Stimulated activated CD8-positive, alpha-beta memory T cell treated with anti-CD3 and anti-CD28 coated beads, Interleukin-7, amount 100 ng/mL, for 24 hours (primary cell): Measurements from ENCODE around the gene ABCB8.
A peak's percentile ranks its signal among the peaks of the same experiment; 100 is the strongest.
"Not testable (repeated sequence)": the region's sequence is repeated elsewhere in the genome, so short reads cannot be mapped to it uniquely, and the experiment has no call there.

Source experiments
- DNase-seq: peaks from one replicate; pipeline ENCODE4 v3.0.0-alpha.2; 2020; ENCODE audit warnings: low read depth

Gene ABCB8

DNA sequence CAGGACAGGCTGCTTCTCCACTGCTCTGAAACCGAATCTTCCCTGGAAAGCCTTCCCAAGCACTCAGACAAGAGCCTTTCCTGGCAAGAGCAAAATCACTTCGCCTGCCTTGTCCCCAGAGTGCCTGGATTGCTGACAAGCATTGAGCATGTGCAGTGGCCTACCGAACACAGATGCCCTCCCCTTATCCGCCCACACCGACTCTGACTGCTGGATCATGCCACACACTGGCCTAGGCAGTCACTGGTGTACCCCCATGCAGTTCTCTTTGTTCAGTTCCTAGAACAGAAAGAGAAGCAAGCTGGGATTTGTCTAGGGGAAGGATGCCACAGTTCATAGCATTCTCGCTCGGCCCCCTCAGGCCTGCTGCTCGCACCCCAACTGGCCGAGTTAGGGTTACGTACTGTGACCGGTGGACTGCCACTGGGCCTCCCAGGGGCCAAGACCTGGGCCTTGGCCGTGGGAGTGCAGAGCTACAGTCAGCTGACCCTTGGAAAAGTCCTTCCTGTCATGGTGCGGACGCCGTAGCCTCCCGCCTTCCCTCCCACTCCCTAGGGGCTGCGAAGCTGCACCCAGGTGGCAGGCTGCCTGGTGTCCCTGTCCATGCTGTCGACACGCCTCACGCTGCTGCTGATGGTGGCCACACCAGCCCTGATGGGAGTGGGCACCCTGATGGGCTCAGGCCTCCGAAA, 6.9 kb downstream of the ABCB8 start:
- DNase-seq: no peak

DNA sequence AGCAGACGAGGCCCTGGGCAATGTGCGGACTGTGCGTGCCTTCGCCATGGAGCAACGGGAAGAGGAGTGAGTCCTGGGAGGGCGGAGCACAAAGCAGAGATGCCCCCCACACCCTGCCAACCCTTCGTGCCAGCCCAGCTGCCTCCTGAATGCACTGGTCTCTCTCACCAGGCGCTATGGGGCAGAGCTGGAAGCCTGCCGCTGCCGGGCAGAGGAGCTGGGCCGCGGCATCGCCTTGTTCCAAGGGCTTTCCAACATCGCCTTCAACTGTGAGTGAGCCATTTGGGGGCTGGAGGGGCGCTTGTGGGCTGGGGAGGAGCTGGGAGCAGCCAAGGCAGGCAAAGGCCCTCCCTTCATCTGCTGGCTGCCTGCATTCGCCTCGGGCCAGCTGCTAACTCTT, 7.7 kb downstream of the ABCB8 start:
- no peak for DNase-seq

DNA sequence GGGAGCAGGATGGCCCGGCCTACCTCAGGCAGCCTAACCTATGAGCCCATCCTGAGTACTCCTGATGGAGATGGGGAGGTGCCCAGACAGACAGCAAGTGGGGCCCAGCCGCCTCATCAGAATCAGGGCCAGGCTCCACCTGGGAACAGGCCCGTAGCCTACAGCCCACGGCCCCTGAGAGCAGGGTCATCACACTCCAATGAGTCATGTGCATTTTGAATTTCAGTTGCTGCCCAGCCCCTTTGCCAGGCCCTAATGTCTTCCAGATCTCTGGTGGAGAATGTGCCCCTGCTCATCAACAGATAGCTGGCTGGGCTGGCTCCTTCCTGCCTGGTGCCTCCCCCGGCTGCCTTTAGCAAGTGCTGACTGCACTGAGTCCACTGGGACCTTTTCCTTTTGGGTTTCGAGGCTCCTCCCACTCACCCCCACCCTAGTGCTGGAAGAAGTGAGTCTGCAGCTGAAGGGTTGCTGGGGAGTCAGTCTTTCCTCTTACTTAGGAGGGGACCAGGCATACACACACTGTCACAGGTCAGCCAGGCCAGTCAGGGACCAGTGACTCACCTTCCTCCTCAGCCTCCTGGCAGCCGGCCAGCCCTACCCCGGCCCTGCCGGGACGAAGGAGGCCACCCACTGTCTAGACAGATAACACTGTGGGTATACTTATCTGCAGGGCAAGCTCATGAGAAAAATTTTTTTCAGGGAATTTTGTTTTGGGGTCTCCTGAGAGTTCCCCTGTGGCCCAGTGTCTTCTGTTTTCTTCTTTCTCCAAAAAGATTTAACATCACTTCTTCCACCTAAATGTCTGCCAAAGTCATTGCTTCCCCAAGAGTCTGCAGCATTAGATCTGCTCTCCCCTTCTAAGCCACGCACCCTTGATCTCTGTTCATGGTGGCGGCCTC, 10.9 kb downstream of the ABCB8 start:
- DNase-seq: peak; percentile 61

DNA sequence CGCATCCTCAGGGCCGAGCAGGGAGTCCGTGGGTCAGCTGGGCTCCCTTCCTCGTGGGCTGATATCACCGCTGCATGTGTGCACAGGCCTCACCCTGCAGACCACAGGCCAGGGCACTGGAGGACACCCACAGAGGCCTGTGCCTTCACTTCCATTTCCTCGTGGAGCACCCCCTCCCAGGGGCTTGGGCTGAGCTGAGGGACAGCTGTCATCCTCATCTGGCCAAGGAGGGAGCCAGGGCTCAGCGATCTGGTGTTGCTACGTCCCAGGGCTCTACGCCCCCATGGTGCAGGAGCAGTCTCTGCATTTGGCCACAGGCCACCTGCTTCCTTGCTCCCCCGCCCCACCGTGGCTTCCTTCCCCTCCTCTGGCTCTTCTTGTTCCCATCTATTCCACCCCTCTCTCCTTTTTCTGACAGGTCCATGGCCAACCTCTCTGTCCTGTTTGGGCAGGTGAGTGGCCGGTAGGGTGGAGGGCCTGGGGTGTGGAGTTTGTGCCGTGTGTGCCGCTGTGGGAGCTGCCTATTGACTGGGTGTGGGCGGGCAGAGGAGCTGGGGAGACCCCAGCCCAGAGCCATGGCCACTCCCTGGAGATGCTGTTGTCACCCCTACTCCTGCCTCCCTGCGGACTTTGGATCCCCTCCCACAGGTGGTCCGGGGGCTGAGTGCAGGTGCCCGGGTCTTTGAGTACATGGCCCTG, 11.7 kb downstream of the ABCB8 start:
- no peak for DNase-seq

DNA sequence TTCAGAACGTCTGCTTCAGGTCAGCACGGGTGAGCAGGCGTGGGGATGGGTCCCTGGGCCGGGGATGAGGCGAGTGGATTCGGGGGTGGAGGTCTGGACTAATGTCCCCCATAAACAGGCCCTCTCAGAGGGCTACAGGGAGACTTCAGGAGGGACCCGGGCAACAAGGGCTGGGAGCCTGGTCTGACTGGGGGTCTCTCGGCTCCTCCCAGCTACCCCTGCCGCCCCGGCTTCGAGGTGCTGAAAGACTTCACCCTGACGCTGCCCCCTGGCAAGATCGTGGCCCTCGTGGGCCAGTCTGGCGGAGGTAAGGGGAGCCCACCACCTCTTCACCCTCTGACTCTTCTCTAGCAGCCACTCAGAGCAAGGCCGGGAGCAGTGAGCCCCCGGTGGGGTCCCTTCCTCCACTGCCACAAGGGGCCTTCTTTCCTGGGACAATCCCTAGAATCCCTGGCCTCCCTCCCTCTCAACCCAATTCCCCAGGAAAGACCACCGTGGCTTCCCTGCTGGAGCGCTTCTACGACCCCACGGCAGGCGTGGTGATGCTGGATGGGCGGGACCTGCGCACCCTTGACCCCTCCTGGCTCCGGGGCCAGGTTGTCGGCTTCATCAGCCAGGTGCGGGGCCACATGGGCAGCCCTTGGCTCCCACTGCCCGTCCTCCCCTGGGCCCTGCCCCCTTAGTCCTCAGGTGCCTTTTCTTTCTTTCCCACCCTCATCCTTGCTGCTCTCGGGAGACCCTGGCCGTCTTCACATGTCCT, 12.5 kb downstream of the ABCB8 start:
- DNase-seq: no peak

DNA sequence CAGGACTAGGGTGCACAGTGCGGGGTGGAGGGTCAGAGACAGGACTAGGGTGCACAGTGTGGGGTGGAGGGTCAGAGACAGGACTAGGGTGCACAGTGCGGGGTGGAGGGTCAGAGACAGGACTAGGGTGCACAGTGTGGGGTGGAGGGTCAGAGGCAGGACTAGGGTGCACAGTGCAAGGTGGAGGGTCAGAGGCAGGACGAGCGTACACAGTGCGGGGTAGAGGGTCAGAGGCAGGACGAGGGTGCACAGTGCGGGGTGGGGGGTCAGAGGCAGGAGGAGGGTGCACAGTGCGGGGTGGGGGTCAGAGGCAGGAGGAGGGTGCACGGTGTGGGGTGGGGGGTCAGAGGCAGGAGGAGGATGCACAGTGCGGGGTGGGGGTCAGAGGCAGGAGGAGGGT, 15.2 kb downstream of the ABCB8 start:
- not testable (repeated sequence) for DNase-seq

DNA sequence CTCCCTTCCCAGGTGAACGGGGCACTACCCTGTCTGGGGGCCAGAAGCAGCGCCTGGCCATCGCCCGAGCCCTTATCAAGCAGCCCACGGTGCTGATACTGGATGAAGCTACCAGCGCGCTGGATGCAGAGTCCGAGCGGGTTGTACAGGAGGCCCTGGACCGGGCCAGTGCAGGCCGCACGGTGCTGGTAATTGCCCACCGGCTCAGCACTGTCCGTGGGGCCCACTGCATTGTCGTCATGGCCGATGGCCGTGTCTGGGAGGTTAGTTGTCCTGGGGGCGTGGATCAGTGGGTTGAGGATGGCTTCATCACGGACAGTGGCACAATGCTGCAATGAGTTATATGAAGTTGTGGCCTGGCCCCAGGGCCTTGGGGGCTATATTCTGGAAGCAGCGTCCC, 15.7 kb downstream of the ABCB8 start:
- DNase-seq: no peak

DNA sequence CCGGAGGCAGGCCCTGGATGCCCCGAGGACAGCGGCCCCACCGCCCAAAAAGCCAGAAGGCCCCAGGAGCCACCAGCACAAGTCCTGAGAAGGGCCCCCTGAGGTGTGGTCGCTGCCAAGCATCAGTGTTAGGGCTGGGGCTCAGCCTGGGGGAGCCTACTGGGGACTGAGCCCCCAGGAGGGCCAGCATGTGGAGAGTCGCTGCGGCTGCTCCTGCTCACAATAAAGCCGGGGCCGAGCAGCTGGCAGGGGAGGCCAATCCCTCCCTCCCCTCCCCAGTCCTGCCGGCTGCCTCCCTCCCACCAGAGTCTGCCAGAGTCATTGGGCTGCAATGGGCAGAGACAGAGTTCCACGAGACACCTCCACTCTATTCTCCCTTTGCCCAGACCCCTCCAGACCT, 17.0 kb downstream of the ABCB8 start:
- DNase-seq: no peak

DNA sequence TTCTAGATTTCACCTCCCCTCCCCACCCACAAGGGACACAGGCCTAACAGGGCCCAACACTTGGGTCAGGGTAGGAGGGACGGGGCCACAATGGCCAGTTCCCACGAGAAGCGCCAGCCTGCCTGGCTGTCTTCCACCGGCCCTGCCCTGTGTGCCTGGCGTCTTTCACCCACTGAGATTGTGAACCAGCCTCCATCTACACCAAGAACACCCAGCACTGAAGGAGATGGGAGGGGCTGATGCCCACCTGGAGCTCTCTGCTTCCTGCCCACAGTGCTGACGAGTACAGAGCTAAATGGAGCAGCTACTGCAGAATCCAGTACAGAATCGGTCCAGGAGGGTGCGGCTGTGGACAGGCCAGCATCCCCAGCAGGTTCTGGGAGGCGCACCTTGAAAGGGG, 17.7 kb downstream of the ABCB8 start:
- no peak for DNase-seq

DNA sequence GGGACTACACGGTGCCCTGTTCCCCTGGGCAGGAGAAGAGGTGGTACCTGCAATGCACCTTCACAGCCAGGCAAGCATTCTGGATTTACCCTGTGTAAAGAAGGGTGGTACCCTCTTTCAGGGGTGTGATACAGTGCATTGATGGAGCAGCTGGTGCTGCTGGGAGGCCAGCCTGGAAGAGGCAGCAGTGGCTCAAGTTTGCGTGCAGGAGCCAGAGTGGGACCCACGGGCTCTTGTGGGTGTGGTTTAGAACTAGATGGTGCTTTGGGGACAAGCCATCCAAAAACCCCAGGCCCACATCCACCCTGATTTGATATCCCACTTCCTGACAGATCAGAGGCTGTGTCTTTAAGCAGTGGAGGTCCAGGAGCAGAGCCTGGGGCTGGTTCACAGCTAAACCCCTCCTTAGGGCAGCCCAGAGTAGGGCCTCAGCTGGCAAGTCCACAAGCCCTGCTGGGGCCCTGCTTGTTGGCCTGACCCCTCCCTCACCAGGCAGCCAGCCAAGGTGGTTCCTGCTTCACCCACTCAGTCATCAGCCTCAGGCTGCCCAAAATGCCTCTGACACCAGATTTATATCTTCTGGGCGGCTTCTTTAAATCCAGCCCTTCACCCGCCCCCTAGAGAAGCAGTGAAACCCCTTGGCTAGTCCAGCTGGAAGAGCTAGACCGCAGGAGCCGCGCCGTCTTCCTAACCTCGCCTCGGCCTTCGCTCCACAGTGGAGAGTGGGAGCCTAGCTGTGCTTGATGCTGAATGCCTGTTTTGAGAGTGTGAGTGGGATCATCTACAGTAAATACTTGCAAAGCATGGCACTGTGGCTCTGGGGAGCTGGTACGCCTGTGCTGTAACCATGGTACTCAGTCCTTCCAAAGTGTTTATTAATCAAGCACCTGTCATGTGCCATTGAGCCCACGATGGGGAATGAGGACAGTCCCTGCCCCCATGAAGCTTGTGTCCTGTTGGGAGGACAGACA, 18.6 kb downstream of the ABCB8 start:
- no peak for DNase-seq

DNA sequence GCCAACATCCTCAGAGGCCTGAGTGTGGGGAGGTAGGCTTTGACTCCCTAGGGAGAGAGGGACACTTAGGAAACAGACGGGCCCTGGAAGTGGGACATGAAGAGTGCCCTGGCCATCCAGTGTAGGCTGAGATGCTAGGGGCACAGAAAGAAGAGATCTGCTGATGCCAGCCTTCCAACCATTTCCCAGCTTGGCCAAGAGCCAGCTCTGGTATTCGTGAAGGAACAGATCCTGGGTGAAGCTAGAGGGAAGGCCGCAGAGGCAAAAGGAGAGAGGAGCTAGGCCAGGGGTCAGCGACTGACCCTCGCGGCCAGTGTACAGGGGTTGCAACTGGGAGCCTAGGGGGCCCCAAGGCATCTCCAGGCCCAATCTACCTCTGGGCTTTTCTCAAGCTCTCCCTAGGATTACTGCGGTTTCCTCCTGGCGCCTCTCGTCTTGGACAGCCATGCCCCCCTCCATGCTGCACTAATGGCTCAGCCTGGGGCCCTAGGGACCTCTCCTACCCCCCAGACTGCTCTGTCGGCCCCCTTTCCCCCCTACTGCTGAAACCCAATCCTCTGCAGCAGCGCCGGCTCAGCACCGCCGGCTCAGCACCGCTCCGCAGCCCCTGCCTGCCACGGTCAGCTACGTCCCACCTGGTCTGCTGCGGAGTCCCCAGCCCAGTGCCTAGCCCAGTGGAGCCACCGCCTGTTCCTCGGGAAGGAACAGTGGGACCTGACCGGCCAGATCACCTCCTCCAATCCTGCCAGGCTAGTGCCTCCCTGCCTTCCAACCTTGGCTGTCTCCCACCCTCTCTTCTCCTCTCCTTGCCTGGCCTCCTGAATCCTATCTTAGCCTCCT, 19.9 kb downstream of the ABCB8 start, which contains the start of gene ASIC3:
Gene ASIC3, plus strand, starts transcription at position 556 of the 840 bp plus-strand sequence. CDS start 355 bp downstream, outside the sequence.
- no peak for DNase-seq

DNA sequence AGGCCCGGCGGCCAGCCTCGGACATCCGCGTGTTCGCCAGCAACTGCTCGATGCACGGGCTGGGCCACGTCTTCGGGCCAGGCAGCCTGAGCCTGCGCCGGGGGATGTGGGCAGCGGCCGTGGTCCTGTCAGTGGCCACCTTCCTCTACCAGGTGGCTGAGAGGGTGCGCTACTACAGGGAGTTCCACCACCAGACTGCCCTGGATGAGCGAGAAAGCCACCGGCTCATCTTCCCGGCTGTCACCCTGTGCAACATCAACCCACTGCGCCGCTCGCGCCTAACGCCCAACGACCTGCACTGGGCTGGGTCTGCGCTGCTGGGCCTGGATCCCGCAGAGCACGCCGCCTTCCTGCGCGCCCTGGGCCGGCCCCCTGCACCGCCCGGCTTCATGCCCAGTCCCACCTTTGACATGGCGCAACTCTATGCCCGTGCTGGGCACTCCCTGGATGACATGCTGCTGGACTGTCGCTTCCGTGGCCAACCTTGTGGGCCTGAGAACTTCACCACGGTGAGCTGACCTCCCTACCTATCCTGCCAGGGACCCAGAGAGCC, 20.7 kb downstream of the ABCB8 start:
- DNase-seq: no peak

DNA sequence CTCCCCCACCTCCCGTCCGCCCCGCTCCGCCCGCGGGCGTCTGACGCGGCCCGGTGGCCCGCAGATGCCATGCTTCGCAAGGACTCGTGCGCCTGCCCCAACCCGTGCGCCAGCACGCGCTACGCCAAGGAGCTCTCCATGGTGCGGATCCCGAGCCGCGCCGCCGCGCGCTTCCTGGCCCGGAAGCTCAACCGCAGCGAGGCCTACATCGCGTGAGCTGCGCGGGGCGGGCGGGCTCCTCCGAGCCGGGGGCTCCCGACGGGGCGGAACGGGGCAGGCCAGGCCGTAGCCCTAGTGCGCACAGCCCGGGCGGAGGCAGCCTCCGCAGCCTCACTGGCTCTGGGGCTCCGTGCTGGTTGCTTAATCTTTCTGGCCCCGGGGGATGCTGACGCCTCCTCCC, 22.9 kb downstream of the ABCB8 start:
- no peak for DNase-seq

DNA sequence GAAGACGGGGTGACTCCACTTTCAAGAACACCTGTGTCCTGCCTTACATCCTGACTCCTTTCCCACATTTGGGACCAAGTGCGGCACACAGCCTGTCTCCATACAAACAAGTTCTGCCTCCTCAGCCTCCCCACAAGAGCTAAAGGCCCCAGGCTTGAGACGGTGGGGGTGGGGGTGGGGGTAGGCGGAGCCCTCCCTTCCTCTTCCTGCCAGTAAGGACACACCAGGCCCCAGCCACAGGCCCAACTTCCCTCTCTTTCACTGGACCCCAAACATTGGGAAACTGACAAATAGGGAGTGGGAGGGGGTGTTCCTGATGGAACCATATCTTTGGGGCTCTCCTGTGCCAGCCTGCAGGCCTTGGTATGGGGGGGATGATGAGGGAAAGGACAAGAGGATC, 24.8 kb downstream of the ABCB8 start:
- no peak for DNase-seq

DNA sequence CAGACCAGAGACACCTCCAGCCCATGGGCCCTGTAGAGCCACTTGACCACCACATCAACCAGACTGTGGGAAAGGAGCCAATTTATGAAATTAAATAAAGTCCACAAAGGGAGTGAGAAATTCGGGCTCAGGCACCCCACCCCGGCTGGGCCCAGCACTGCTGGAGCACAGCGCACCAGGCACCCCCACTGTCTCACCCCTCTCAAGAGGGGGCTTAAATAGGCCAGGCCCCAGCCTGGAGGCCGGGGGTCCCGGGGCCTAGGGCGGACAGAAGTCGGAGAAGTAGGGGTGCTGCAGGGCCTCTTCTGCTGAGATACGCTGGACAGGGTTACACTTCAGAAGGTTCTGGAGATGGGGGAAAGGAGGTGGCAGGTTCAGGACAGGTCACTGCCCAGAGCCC, 25.5 kb downstream of the ABCB8 start:
- no peak for DNase-seq

DNA sequence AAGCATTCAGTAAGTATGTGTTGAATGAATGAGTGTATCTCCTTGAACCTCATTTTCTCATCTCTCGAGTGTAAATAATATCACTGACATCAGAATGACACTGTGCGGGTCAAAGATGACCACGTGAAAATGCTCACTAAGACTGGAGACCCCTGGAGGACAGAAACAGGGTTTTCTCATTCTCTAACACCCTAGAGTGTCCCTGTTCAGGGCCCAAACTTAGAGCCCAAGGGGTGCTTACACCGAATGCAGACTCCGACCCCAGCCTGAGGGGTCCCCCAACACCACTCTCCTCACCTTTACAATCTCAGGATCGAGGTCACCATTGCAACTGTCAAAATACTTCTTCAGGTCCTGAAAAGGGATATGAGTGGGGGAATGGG, 28.0 kb downstream of the ABCB8 start:
- DNase-seq: no peak

DNA sequence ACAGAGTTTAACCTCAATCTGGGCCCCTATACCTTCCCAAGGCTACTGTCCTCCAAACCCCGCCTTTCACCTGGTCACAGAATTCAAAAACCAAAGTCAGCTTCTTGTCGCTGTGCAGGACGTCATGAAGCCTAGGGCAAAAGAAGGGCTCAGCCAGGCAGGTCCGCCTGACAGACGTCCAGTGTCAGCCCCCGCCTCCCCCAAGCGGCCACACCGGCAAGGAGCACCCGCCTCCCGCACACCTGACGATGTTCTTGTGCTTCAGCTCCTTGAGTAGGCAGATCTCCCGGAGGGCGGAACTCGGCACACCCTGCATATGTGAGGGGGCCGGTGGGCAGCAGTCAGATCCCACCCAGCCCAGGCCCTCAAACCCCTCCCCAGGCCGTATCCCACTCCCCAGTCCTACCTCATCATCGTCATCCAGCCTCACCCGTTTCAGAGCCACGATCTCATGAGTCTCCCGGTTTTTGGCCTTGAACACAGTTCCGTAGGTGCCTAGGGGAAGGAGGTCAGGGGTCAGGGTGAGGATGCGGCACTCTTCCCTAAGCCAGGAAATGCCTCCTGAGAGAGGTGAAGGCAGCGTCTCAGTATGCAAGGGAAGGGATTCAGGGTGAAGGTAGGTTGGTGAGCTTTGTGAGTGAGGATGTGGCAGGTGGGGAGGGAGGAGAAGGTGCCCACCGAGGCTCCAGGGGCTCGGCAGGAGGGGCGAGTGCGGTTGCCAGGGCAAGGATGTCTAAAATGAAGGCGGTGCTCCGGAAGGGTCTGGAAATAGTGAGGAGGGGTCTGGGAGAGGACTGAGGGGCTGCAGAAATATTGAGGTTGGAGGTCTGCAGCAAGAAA, 28.6 kb downstream of the ABCB8 start:
- DNase-seq: no peak

DNA sequence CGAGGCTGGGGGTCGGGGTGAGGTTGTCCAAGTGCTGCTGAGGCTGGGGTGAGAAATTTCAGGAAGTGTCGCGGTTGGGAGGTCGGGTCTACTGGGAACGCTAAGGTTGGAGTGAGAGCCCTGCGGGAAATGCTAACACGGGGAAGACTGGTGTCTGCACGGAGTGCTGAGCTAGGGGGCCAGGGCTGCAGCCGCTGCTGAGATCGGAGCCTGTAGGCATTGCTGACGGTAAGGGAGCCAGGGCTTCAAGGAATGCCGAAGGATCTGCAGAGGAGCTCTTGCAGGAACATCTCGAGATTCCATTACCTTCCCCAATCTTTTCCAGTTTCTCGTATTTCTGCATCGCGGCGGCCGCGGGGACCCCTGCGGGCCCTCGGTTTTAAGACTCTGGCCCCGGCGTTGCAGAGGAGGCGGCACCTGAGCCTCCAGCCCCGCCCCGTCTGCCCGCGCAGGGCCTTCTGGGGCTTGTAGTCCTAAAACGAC, 29.3 kb downstream of the ABCB8 start, which contains the start of gene CDK5:
Gene CDK5, minus strand, starts transcription at position 392 of the 483 bp plus-strand sequence. Its CDS starts 49 bp downstream, at position 343.
- DNase-seq: no peak
